GM19468 (cell line): ENCODE measurements around the gene C9orf153.
"Not testable (repeated sequence)": the region's sequence is repeated elsewhere in the genome, so short reads cannot be mapped to it uniquely, and the experiment has no call there.

ENCODE experiments used
- ATAC-seq: cut with Tn5 transposase; IDR thresholded peaks from one replicate; pipeline ENCODE4 v1.9.1; 2021; ENCODE audit warnings: mild to moderate bottlenecking, moderate library complexity, moderate number of reproducible peaks; ENCODE audit not compliant: unreplicated experiment; ENCODE audit errors: extremely low read depth

Gene C9orf153

GRCh38 chr9:86259557-86259956 lies at the start of gene C9orf153:
Gene C9orf153, minus strand, starts transcription at chr9:86259657. Its CDS starts 30,054 bp downstream, at chr9:86229603.
- ATAC-seq: no peak

- ATAC-seq: no peak
Observed at GRCh38 chr9:86308687-86309086, 49.2 kb upstream of the C9orf153 start.

- no peak for ATAC-seq
Observed at GRCh38 chr9:86304236-86304730, 44.8 kb upstream of the C9orf153 start.

GRCh38 chr9:86303316-86303975 lies 44.0 kb upstream of the C9orf153 start:
- ATAC-seq: no peak

GRCh38 chr9:86301686-86302085 lies 42.2 kb upstream of the C9orf153 start:
- ATAC-seq: no peak

- ATAC-seq: no peak
Observed at GRCh38 chr9:86300701-86301100, 41.2 kb upstream of the C9orf153 start.

- ATAC-seq: no peak
Observed at GRCh38 chr9:86298873-86299272, 39.4 kb upstream of the C9orf153 start.

GRCh38 chr9:86290341-86290740 lies 30.9 kb upstream of the C9orf153 start:
- not testable (repeated sequence) for ATAC-seq

- no peak for ATAC-seq
Observed at GRCh38 chr9:86288499-86289198, 29.2 kb upstream of the C9orf153 start.

- ATAC-seq: no peak
Observed at GRCh38 chr9:86287013-86287412, 27.6 kb upstream of the C9orf153 start.

- no peak for ATAC-seq
Observed at GRCh38 chr9:86286278-86286677, 26.8 kb upstream of the C9orf153 start.

- ATAC-seq: no peak
Observed at GRCh38 chr9:86285261-86285660, 25.8 kb upstream of the C9orf153 start.

- ATAC-seq: no peak
Observed at GRCh38 chr9:86282979-86283535, 23.6 kb upstream of the C9orf153 start.

- peak; percentile 59 for ATAC-seq
Observed at GRCh38 chr9:86282077-86282978, 22.9 kb upstream of the C9orf153 start, which contains the start of gene ISCA1. Gene ISCA1, minus strand, starts transcription at chr9:86282538. Its CDS starts 80 bp downstream, at chr9:86282458.

- ATAC-seq: no peak
Observed at GRCh38 chr9:86281593-86282076, 22.2 kb upstream of the C9orf153 start.

- no peak for ATAC-seq
Observed at GRCh38 chr9:86280580-86280979, 21.1 kb upstream of the C9orf153 start.

GRCh38 chr9:86279839-86280238 lies 20.4 kb upstream of the C9orf153 start:
- ATAC-seq: no peak

GRCh38 chr9:86277072-86277471 lies 17.6 kb upstream of the C9orf153 start:
- ATAC-seq: no peak

GRCh38 chr9:86275962-86276361 lies 16.5 kb upstream of the C9orf153 start:
- ATAC-seq: no peak
